Measurements from ENCODE around the gene PGGHG. TPM values are rescaled to one million over a fixed set of nuclear protein-coding genes. Genes with fewer than 3 reads are reported as not detected.

The PGGHG gene
- total and polyA plus RNA-seq, 2 of the 13 experiments (the other 11 are each of a cell fraction or from before 2014, with no cell fraction given), result 5.9 to 14.8 TPM

Small RNAs within 50 kb of the gene (small RNA-seq; reads per million reads assigned to genes)
- 0 reads per million in 3 experiments for gene AC136475.6 (ENCODE audit: insufficient read depth in 2 of 3, insufficient read length in 3 of 3, low read depth in 2 of 3, low replicate concordance in 1 of 3)

Other genes with a start within 250 kb of the PGGHG start
- not detected in 2 replicates for gene SCGB1C1, start 96.0 kb upstream of the PGGHG start, total RNA-seq (2016; rRNA removed; fragmentation: Illumina TruSeq; extraction: Trizol)
- gene SCGB1C1, start 96.0 kb upstream of the PGGHG start, polyA plus RNA-seq (2011; rRNA removed), result not detected in 2 replicates
- gene BET1L, start 81.7 kb upstream of the PGGHG start, total RNA-seq (2016; rRNA removed; fragmentation: Illumina TruSeq; extraction: Trizol), result 26.2 and 27.3 TPM in 2 replicates
- gene BET1L, start 81.7 kb upstream of the PGGHG start, polyA plus RNA-seq (2011; rRNA removed), result 59.6 and 62.3 TPM in 2 replicates
- gene RIC8A, start 81.4 kb upstream of the PGGHG start, total RNA-seq (2016; rRNA removed; fragmentation: Illumina TruSeq; extraction: Trizol), result 62.1 and 65.0 TPM in 2 replicates
- gene RIC8A, start 81.4 kb upstream of the PGGHG start, polyA plus RNA-seq (2011; rRNA removed), result 63.8 and 84.3 TPM in 2 replicates
- 12.9 and 15.1 TPM in 2 replicates for gene SIRT3, start 52.8 kb upstream of the PGGHG start, total RNA-seq (2016; rRNA removed; fragmentation: Illumina TruSeq; extraction: Trizol)
- gene SIRT3, start 52.8 kb upstream of the PGGHG start, polyA plus RNA-seq (2011; rRNA removed), result 18.2 and 19.0 TPM in 2 replicates
- 117 and 172 TPM in 2 replicates for gene PSMD13, start 52.1 kb upstream of the PGGHG start, total RNA-seq (2016; rRNA removed; fragmentation: Illumina TruSeq; extraction: Trizol)
- 78.5 and 83.0 TPM in 2 replicates for gene PSMD13, start 52.1 kb upstream of the PGGHG start, polyA plus RNA-seq (2011; rRNA removed)
- gene NLRP6, start 10.7 kb upstream of the PGGHG start, total RNA-seq (2016; rRNA removed; fragmentation: Illumina TruSeq; extraction: Trizol), result not detected in 2 replicates
- not detected in 2 replicates for gene NLRP6, start 10.7 kb upstream of the PGGHG start, polyA plus RNA-seq (2011; rRNA removed)
- gene IFITM5, start 10.4 kb downstream of the PGGHG start, total RNA-seq (2016; rRNA removed; fragmentation: Illumina TruSeq; extraction: Trizol), result not detected in 2 replicates
- not detected in 2 replicates for gene IFITM5, start 10.4 kb downstream of the PGGHG start, polyA plus RNA-seq (2011; rRNA removed)
- gene IFITM2, start 18.7 kb downstream of the PGGHG start, total RNA-seq (2016; rRNA removed; fragmentation: Illumina TruSeq; extraction: Trizol), result 10.4 and 13.8 TPM in 2 replicates
- 267 and 289 TPM in 2 replicates for gene IFITM2, start 18.7 kb downstream of the PGGHG start, polyA plus RNA-seq (2011; rRNA removed)
- gene IFITM1, start 24.9 kb downstream of the PGGHG start, total RNA-seq (2016; rRNA removed; fragmentation: Illumina TruSeq; extraction: Trizol), result 0.38 TPM in 1 of 2 replicates, not detected in the other
- gene IFITM1, start 24.9 kb downstream of the PGGHG start, polyA plus RNA-seq (2011; rRNA removed), result 11.1 and 18.7 TPM in 2 replicates
- gene IFITM3, start 31.7 kb downstream of the PGGHG start, total RNA-seq (2016; rRNA removed; fragmentation: Illumina TruSeq; extraction: Trizol), result 30.0 and 52.6 TPM in 2 replicates
- gene IFITM3, start 31.7 kb downstream of the PGGHG start, polyA plus RNA-seq (2011; rRNA removed), result 163 and 182 TPM in 2 replicates
- gene B4GALNT4, start 80.4 kb downstream of the PGGHG start, total RNA-seq (2016; rRNA removed; fragmentation: Illumina TruSeq; extraction: Trizol), result 24.8 and 50.1 TPM in 2 replicates
- gene B4GALNT4, start 80.4 kb downstream of the PGGHG start, polyA plus RNA-seq (2011; rRNA removed), result 30.5 and 34.4 TPM in 2 replicates
- 21.1 and 28.7 TPM in 2 replicates for gene PKP3, start 105.1 kb downstream of the PGGHG start, total RNA-seq (2016; rRNA removed; fragmentation: Illumina TruSeq; extraction: Trizol)
- gene PKP3, start 105.1 kb downstream of the PGGHG start, polyA plus RNA-seq (2011; rRNA removed), result 18.0 and 25.1 TPM in 2 replicates
- 0.80 and 2.1 TPM in 2 replicates for gene SIGIRR, start 125.9 kb downstream of the PGGHG start, total RNA-seq (2016; rRNA removed; fragmentation: Illumina TruSeq; extraction: Trizol)
- gene SIGIRR, start 125.9 kb downstream of the PGGHG start, polyA plus RNA-seq (2011; rRNA removed), result 1.2 and 2.1 TPM in 2 replicates
- gene ANO9, start 152.9 kb downstream of the PGGHG start, total RNA-seq (2016; rRNA removed; fragmentation: Illumina TruSeq; extraction: Trizol), result 1.5 and 8.9 TPM in 2 replicates
- 14.3 and 19.9 TPM in 2 replicates for gene ANO9, start 152.9 kb downstream of the PGGHG start, polyA plus RNA-seq (2011; rRNA removed)
- gene PTDSS2, start 161.2 kb downstream of the PGGHG start, total RNA-seq (2016; rRNA removed; fragmentation: Illumina TruSeq; extraction: Trizol), result 11.3 and 21.7 TPM in 2 replicates
- gene PTDSS2, start 161.2 kb downstream of the PGGHG start, polyA plus RNA-seq (2011; rRNA removed), result 26.4 and 37.6 TPM in 2 replicates
- 74.1 and 81.3 TPM in 2 replicates for gene RNH1, start 218.1 kb downstream of the PGGHG start, total RNA-seq (2016; rRNA removed; fragmentation: Illumina TruSeq; extraction: Trizol)
- gene RNH1, start 218.1 kb downstream of the PGGHG start, polyA plus RNA-seq (2011; rRNA removed), result 36.0 and 51.4 TPM in 2 replicates
- gene HRAS, start 246.4 kb downstream of the PGGHG start, total RNA-seq (2016; rRNA removed; fragmentation: Illumina TruSeq; extraction: Trizol), result 47.5 and 50.0 TPM in 2 replicates
- 32.9 TPM in 2 replicates for gene HRAS, start 246.4 kb downstream of the PGGHG start, polyA plus RNA-seq (2011; rRNA removed)
- 0.08 and 0.11 TPM in 2 replicates for gene LRRC56, start 248.4 kb downstream of the PGGHG start, total RNA-seq (2016; rRNA removed; fragmentation: Illumina TruSeq; extraction: Trizol)
- 0.29 and 0.46 TPM in 2 replicates for gene LRRC56, start 248.4 kb downstream of the PGGHG start, polyA plus RNA-seq (2011; rRNA removed)